D721Med (cell line): ENCODE data around the gene GPC3.

Experiments
- DNase-seq: peaks from one replicate; pipeline ENCODE4 v3.0.0; 2011; ENCODE audit warnings: low spot score; ENCODE audit not compliant: insufficient read length
- FAIRE-seq: peaks from 2 replicates; lab custom pipeline; 2011; peaks lifted over from hg19 to GRCh38; lab: Jason Lieb, UNC
- TF ChIP-seq, protein P1 (sequence below): IDR thresholded peaks from 2 replicates; pipeline ENCODE4 v1.5.1; 2012; ENCODE audit warnings: mild to moderate bottlenecking, control low read depth; ENCODE audit not compliant: insufficient read depth; ENCODE audit errors: missing control alignments

GPC3 gene

DNA sequence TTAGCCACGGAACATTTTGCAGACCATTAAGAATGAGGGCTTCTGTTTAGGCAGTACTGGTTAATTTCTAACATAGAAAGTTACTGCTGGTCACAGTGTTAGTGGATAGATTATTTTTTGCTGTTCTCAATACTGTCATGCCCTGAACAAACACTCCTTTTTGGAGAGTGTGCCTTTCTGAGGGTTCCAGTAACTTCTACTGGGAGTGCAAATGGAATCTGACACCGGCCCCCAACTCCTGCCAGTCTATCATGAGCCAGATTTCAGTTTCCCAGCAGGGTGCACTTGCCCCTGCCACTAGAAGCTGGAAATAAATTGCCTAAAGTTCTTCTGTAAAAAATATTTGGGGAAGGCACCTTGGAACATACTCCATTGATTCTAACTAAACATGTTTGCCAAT is 345.7 kb downstream of the GPC3 start:
- no peak for FAIRE-seq
- no peak for DNase-seq
- TF ChIP-seq, protein P1, sequence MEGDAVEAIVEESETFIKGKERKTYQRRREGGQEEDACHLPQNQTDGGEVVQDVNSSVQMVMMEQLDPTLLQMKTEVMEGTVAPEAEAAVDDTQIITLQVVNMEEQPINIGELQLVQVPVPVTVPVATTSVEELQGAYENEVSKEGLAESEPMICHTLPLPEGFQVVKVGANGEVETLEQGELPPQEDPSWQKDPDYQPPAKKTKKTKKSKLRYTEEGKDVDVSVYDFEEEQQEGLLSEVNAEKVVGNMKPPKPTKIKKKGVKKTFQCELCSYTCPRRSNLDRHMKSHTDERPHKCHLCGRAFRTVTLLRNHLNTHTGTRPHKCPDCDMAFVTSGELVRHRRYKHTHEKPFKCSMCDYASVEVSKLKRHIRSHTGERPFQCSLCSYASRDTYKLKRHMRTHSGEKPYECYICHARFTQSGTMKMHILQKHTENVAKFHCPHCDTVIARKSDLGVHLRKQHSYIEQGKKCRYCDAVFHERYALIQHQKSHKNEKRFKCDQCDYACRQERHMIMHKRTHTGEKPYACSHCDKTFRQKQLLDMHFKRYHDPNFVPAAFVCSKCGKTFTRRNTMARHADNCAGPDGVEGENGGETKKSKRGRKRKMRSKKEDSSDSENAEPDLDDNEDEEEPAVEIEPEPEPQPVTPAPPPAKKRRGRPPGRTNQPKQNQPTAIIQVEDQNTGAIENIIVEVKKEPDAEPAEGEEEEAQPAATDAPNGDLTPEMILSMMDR, result no peak

- no peak for FAIRE-seq
- DNase-seq, result no peak
Measured at GRCh38 chrX:133638285-133638684, 347.1 kb downstream of the GPC3 start.

GRCh38 chrX:133637765-133638164 is 347.6 kb downstream of the GPC3 start:
- no peak for DNase-seq
- TF ChIP-seq, protein P1, result no peak
- no peak for FAIRE-seq

More at GRCh38 chrX:133638285-133638684, 347.1 kb downstream of the GPC3 start:
- TF ChIP-seq, protein P1, result no peak

DNA sequence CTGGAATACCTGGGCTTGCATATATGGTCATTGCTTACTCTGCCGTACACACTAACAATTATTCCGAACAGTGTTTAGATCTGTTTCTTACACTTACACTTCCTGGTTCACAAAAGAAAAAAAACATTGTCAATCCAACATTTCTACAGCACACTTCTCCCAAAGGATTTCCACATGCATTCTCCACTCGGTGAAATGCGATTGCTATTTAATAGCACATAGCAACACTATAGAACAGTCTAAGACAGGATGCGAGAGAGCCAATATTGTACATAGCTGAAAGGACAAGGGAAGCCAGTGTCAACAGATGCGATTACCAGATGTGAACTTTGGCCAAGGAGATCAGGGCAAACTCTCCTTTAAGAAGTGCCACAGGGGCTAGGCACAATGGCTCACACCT is 349.4 kb downstream of the GPC3 start:
- FAIRE-seq (no peak), DNase-seq (no peak)
- TF ChIP-seq, protein P1, result no peak

DNA sequence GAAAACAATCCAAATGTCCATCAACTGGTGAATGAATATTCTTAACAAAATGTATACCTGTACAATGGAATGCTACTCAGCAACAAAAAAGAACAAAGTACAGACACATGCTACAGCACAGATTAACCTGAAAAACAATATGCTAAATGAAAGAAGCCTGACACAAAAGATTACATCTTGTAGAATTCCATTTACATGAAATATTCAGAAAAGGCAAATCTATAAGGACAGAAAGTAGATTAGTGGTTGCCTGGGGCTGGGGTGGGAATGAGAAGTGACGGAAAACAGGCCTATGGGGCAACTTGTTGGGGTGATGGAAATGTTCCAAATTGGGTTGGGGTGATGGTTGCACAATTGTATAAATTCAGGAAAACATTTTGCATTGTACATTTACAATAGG is 351.0 kb downstream of the GPC3 start:
- no peak for FAIRE-seq
- TF ChIP-seq, protein P1, result no peak
- no peak for DNase-seq

GRCh38 chrX:133633950-133634349 is 351.4 kb downstream of the GPC3 start:
- TF ChIP-seq, protein P1, result no peak
- DNase-seq (no peak), FAIRE-seq (no peak)

DNA sequence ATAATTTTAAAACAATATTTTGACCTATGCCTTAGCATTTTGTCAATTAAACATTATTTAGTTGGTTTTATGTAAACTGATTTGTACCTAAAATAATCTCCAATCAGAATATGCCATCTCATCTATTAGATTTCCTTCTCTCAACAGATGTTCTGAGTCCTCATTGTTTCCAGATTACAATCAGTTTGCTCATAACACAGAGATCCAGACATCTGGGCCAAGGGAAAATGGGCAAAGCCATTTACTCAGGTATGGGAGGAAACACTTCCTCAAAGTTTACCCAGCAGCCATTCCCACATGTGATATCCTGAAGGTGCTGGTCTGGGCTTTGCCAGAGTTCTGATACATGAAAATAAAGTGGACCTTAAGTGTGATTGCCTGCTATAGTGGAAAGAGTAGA is 352.2 kb downstream of the GPC3 start:
- DNase-seq (no peak), FAIRE-seq (no peak)
- TF ChIP-seq, protein P1, result no peak
